Erythroblast (primary cell): Measurements from ENCODE around the gene AMOTL1.

Source experiments
- DNase-seq, 2 experiments: peaks; one replicate each; lab custom pipeline; 2025; lab: John Stamatoyannopoulos, UW
- GATA1 ChIP-seq: IDR thresholded peaks from 2 replicates; pipeline ENCODE4 v1.6.1; 2011; ENCODE audit warnings: low read depth, mild to moderate bottlenecking, control low read depth, low read length, moderate library complexity
- POLR2A ChIP-seq: IDR thresholded peaks from 2 replicates; pipeline ENCODE4 v1.6.1; 2011; ENCODE audit warnings: mild to moderate bottlenecking, low read length

The AMOTL1 gene

GRCh38 chr11:94751218-94751609 is 16.9 kb upstream of the AMOTL1 start:
- TF ChIP-seq GATA1 (no peak), POLR2A (no peak)
- DNase-seq, result no peak

DNA sequence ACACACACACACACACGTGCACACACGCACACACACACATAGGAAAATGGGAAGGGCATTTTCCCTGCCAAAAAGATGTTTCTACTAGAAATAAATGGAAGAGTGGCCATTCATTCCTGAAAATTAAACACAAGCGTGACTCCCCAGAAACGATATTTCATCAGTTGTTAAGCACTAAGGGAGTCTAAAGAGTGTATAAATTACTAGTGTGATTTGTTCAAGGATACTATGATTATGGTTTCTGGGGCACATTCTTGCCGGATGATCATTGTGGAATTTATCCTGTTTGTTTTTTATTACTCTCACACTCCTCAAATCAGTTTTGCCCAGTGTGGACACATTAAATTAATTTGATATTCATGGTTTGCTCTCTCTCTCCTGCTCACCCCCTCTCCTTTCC is 16.4 kb upstream of the AMOTL1 start:
- no peak for TF ChIP-seq POLR2A
- TF ChIP-seq GATA1, result no peak
- DNase-seq, result no peak

GRCh38 chr11:94753630-94754029 is 14.5 kb upstream of the AMOTL1 start:
- TF ChIP-seq GATA1 (no peak), POLR2A (no peak)
- DNase-seq, result no peak

DNA sequence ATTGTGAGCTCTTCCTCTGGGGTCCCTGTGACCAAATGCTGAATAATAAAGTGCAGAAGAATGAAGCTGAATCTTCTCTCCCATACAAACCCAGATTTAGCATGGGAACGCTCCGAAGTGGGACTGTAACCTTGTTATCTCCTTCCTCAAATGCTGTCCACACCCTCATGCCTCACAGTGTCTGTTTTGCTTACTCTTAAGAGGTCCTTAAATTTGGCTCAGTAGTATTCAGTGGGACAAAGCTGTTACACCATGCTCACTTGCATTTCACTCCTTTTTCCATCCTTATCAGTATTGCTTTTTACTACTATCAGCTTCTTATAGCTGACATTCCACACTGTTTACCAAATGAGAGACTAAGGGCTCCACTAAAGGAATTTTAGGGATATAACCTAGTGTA is 13.8 kb upstream of the AMOTL1 start:
- peak; percentile 13 to 21 for DNase-seq
- TF ChIP-seq GATA1 (no peak), POLR2A (no peak)

DNA sequence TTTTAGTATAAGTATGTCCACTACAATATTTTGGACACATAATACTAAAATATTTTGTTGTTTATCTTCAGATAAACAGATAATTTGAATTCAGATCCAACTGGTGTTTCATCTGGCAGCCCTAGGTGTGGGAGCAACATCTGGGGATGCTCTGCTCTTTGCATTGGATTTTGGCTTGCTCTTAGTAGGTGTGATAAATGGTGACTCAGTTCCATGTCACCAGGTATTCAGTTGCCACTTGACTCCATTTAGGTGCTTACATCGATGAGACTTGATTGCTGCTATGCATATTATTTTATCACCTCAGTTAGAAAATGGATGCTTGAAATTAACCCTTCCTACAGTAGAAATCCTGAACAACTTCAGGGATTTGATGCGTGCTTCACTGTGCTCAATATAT is 13.3 kb upstream of the AMOTL1 start:
- no peak for DNase-seq
- no peak for TF ChIP-seq GATA1
- no peak for TF ChIP-seq POLR2A

DNA sequence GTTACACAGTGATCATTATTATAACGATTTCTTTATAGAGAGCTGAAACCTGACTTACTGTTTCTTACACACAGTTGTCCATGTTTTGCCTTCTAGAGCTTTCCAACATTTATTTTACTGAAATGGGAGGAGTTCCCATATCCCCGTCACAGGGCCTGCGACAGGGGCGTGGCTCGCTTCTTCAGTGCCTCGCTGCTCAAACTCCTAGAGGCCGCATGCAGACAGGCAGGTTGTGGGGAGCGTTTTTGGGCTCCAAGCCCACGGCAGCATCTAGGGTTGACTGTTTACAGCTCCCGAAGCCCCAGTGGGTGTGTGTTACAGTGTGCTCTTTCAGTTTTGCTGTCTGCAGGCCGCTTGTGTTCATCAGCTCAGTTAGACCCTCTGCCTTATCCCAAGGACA is 12.7 kb upstream of the AMOTL1 start:
- DNase-seq, result no peak
- TF ChIP-seq GATA1 (no peak), POLR2A (no peak)

GRCh38 chr11:94757037-94757735 is 11.0 kb upstream of the AMOTL1 start:
- TF ChIP-seq POLR2A (no peak), GATA1 (no peak)
- DNase-seq, result no peak

DNA sequence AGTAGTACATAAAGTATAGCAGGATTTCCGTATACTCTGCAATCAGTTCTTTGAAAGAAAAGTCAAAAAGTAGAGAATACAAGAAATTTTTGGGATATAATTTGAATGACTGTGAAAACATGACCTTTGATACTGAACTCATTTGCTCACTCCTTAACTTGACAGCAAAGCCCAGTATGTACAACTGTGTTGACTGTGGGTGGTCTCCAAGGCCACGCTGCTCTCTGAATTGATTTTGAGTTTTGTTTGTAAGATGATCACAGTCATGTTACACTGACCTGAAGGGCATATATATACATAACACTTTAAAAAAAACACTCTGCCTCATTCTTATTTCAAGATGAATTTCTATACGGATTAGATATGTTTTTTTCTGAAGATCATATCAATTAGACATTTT is 9.5 kb upstream of the AMOTL1 start:
- TF ChIP-seq GATA1 (no peak), POLR2A (no peak)
- DNase-seq, result no peak

DNA sequence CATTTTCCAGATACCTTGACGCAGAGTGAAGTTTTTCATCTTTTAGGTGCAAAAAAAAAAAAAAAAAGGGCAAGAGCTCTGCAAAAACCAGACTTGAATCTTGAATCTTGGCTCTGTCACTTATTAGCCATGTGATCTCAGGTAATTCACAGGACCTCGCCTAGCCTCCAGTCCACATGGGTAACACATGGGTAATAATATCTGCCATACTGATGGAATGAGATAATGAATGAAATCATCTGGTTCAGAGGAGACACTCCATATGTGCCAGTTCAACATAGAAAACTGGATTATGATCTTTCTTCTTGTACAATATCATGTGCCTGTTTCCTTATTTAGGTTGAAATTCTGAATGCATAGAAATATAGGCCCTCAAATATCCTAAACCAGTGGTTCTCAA is 8.6 kb upstream of the AMOTL1 start:
- DNase-seq, result no peak
- TF ChIP-seq POLR2A, result no peak
- no peak for TF ChIP-seq GATA1

DNA sequence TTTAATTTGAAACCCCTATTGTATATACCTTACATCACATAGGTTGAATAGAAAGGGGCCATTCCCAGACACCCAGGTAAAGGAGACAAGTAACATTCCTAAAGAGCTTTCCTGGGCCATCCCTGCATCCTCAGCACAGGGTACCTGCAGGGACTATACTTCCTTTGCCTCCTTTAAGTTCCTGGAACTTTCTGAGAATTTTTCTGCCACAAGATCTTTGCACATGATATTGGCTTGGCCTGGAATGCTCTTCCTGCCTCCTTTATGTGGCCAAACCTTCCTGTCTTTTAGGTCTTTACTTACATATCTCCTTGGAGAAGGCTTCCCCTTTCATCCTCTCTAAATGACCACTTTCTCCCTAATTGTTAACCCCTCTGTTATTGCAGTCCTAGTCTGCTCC is 7.9 kb upstream of the AMOTL1 start:
- no peak for DNase-seq
- TF ChIP-seq POLR2A, result no peak
- no peak for TF ChIP-seq GATA1

DNA sequence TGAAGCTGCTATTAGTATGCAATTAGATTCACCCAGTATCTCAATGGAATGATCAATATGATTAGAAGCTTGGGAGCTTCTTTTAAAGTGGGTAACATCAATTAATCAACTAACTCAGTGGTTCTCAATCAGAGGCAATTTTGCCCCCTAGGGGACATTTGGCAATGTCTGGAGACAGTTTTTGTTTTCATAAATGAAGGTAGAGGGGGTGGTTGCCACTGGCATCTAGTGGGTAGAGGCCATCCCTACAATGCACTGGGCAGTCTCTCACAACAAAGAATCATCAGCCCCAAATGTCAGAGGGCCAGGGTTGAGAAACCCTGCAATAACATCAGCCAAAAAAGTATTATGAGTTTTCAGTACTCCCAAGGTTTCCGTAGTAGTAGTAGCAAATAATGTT is 5.9 kb upstream of the AMOTL1 start:
- peak; percentile 6 to 24 for DNase-seq
- no peak for TF ChIP-seq POLR2A
- no peak for TF ChIP-seq GATA1

DNA sequence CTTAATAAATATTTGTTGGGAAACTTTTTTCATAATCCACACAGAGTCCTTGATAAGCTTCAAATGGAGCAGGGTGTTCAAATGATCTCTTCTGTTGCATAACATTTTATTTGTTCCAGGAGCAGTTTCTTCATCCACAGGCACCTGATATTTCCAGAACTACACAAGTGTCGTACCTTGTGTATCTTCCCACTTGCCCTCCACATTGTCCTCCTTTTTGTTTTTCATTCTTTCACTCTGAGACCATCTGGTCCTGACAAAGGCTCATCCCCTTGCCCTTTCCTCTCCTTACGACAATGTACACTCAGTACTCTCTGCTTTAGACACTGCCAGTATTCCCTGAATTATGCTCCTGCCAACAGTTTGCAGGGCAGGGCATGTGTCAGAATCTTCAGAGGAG is 5.2 kb upstream of the AMOTL1 start:
- no peak for TF ChIP-seq GATA1
- no peak for TF ChIP-seq POLR2A
- DNase-seq, result no peak

DNA sequence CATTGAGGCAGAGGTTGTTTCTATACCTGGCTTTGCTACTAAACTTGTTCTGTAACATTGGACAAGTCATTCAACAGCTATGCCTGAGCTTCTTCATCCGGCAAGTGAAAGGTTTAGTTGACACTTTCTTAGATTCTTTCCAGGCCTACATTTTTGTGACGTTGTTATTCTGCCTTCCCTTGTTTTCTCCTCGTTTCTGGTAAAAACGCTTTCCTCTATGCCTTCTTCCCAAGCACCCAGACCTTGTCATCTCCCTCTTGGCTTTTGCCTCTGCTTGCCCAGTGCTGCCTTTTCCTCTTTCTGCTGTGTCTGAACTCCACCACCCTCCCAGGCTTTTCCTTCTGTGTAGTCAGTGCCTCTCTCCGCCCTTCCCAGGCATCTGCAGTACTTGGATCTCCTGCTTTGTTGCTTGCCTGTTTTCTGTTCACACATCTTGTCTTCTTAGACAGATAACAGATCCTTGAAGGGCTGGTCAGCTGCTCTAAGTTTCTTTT is 1.4 kb upstream of the AMOTL1 start:
- TF ChIP-seq GATA1, result no peak
- no peak for DNase-seq

DNA sequence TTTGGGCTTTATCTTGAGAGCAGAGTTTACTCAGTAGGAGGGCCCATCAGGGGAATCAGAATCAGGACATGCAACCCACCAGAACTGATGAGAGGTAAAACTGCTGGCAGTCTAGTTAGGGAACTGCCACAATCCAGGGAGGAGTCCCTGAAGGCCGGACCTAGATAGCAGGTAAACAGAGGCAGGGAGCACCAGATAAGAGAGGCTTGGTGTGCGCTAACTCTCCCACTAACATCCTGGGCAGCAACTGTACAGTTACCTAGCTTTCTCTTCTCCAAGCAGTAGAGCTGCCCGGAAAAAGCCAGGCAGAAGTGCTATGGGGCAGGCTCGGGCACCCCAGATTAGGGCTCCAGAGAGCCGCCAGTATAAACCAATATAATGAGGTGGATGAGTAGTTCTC is 865 bp upstream of the AMOTL1 start:
- DNase-seq, result no peak
- no peak for TF ChIP-seq GATA1
- no peak for TF ChIP-seq POLR2A

DNA sequence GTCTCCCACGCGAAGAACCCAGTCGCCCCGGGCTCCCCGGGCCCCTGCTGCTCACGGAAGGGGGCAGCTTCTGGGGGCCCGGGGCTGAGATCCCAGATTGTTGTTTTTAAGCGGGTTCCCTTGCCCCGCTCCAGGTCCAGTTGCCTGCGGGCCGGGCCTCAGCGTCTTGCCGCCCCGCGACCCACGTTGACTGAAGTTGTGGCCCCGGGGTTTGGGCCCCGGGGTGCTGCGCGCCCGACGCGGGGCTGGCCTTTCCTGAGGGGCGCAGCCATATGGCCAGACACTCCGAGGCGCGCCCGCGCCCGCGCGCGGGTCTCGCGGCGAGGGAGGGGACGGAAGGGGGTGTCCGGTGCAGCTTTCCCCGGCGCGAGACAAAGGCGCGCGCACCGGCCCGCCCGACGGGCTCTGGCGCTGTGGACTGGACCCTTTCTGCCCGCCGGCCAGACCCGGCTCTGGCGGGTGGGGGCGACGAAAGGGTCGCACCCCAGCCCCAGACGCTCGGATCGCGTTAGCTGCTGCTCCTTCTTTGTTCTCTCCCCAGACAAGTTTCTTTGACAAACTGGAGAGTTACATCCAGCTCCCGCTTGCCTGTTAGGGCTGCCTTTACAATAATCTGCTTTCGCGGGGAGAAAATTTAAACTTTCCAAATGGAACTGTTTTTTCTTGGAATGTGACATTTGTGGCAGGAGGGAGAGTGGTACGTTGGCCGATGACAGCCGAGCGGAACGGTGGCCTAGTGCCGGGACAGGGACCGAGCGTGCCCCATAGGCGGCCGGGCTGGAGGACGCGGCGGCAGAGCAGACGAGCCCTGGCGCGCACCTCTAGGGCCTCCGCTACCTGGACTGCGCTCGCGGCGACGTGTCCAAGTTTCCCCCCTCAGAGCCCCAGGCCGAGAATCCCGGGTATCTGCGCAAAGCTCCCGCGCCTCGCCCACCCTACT is 716 bp downstream of the AMOTL1 start:
- DNase-seq, result peak; percentile 62 to 63

GRCh38 chr11:94769880-94770279 is 1.7 kb downstream of the AMOTL1 start:
- TF ChIP-seq POLR2A, result no peak
- DNase-seq, result no peak

More for the DNA sequence above, 716 bp downstream of the AMOTL1 start:
- TF ChIP-seq POLR2A (no peak), GATA1 (no peak)
